Thoracic aorta (tissue), 2 donors: Measurements from ENCODE around the gene HMGCL. TPM values are rescaled to one million over a fixed set of nuclear protein-coding genes. Genes with fewer than 3 reads are reported as not detected.
A peak's percentile ranks its signal among the peaks of the same experiment; 100 is the strongest.

Source experiments
- ATAC-seq: fragments of 150-250 bp; one replicate; pipeline ENCODE4 v1.8.0; 2017; ENCODE audit warnings: low read depth; ENCODE audit not compliant: insufficient number of reproducible peaks, low FRiP score
- DNase-seq: peaks from one replicate; pipeline ENCODE4 v3.0.0-alpha.2; 2020; ENCODE audit warnings: low spot score
- H3K27ac ChIP-seq, 2 donors: fragments of 200-600 bp; sonication (generic); 1 replicate in 1 of 2; 2 replicates in 1 of 2; pipeline ENCODE4 v1.5.1; 2016; ENCODE audit warnings: mild to moderate bottlenecking in 2 of 2, moderate library complexity in 2 of 2
- H3K27me3 ChIP-seq: fragments of 200-600 bp; sonication (generic); replicated peaks from 2 replicates; pipeline ENCODE4 v1.6.0; 2016; ENCODE audit warnings: mild to moderate bottlenecking; ENCODE audit not compliant: insufficient read depth
- H3K36me3 ChIP-seq: fragments of 200-600 bp; sonication (generic); one replicate; pipeline ENCODE4 v1.5.1; 2016
- H3K4me1 ChIP-seq, 2 donors: fragments of 200-600 bp; sonication (generic); 1 replicate in 1 of 2; 2 replicates in 1 of 2; pipeline versions ENCODE4 v1.5.1 to v1.6.0; 2016; ENCODE audit warnings: low read depth in 2 of 2, mild to moderate bottlenecking in 1 of 2; ENCODE audit not compliant: control insufficient read depth in 1 of 2
- H3K4me3 ChIP-seq: fragments of 200-600 bp; sonication (generic); 2 replicates; pipeline ENCODE4 v1.5.1; 2016; ENCODE audit warnings: mild to moderate bottlenecking
- H3K9me3 ChIP-seq: fragments of 200-600 bp; sonication (generic); 2 replicates; pipeline ENCODE4 v1.5.1; 2016
- total RNA-seq, 2 donors: library from RNA; depleted of rRNA; stranded (reverse); fragments of >200 nt; gene quantifications; one replicate each; pipeline versions ENCODE4 v1.1.0 to v1.2.3, GENCODE V29; 2016
- TF ChIP-seq, protein P1 (sequence below): fragments of 200-600 bp; sonication (generic); IDR thresholded peaks from one replicate; pipeline ENCODE4 v1.5.1; 2019; ENCODE audit warnings: antibody characterized with exemption

The HMGCL gene
- 10 to 100 TPM; 27.6 to 31.7 TPM for total RNA-seq

DNA sequence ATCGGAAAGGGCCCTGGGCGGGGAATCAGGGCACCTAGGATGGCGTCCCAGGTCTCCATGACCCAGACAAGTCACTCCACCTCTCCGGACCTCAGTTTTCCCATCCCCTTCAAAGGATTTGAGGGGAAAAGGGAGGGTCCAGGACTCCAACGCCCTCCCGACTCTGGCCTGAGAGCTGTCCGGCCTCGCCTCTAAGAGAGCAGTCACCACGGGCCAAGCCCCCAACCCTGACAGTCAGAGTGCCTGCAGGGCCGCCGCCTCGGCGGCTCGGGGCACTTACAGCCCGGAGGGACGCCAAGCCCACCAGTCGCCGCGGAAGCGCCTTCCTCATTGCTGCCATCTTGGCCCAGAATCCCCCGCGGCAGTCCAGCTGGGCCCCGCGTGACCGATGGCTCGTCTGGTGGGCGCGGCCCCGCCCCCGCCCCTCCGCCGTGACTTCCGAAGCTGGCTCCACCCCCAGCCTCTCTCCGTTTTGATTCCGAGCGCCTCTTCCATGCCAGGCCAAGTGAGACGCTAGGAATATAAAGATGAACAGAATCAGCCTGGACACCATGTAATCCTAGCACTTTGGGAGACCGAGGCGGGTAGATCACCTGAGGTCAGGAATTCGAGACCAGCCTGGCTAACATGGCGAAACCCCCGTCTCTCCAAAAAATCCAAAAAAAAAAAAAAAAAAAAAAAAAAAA, at the start of gene HMGCL:
Gene HMGCL (minus strand): TSS at position 354 of the 686 bp plus-strand sequence. CDS start 14 bp downstream, at position 340.
- peak within 1 kb of the TSS; percentile 90 to 93 for H3K27ac ChIP-seq
- DNase-seq (peak; percentile 70), ATAC-seq (peak; percentile 88)
- TF ChIP-seq, protein P1, sequence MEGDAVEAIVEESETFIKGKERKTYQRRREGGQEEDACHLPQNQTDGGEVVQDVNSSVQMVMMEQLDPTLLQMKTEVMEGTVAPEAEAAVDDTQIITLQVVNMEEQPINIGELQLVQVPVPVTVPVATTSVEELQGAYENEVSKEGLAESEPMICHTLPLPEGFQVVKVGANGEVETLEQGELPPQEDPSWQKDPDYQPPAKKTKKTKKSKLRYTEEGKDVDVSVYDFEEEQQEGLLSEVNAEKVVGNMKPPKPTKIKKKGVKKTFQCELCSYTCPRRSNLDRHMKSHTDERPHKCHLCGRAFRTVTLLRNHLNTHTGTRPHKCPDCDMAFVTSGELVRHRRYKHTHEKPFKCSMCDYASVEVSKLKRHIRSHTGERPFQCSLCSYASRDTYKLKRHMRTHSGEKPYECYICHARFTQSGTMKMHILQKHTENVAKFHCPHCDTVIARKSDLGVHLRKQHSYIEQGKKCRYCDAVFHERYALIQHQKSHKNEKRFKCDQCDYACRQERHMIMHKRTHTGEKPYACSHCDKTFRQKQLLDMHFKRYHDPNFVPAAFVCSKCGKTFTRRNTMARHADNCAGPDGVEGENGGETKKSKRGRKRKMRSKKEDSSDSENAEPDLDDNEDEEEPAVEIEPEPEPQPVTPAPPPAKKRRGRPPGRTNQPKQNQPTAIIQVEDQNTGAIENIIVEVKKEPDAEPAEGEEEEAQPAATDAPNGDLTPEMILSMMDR, result no peak
- H3K4me1 ChIP-seq, result peaks cover 6 to 14% of the 10 kb centered on the region in 2 donors
- no peaks in the 10 kb centered on the region for H3K27me3 ChIP-seq
- no peaks in the 10 kb centered on the region for H3K36me3 ChIP-seq
- peak within 1 kb of the TSS; percentile 95 for H3K4me3 ChIP-seq
- no peaks in the 10 kb centered on the region for H3K9me3 ChIP-seq

DNA sequence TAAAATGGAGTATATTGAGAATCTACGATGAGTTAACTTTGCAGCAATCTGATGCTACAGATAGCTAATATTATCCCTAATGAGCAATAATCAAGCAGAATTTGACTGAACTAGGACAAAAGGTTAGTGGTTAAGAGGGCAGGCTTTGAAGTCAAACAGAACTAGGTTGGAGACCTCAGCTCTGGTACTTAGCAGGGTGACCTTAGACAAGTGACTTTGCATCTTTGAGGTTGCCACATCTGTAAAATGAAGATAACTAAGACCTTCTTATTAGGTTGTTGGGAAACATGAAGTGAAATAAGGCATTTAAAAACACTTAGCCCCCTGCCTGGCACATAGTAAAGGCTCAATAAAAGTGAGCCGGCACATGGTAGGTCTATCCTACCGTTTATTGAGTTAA, 47.2 kb upstream of the HMGCL start:
- Histone ChIP-seq H3K27ac (no peak overlapping the region), H3K9me3 (no peaks in the 10 kb centered on the region), H3K36me3 (no peaks in the 10 kb centered on the region), H3K4me1 (peaks cover 3 to 8% of the 10 kb centered on the region in 2 donors), H3K27me3 (no peaks in the 10 kb centered on the region), H3K4me3 (no peak overlapping the region)
- DNase-seq (no peak), ATAC-seq (no peak)
- TF ChIP-seq, protein P1, result no peak

DNA sequence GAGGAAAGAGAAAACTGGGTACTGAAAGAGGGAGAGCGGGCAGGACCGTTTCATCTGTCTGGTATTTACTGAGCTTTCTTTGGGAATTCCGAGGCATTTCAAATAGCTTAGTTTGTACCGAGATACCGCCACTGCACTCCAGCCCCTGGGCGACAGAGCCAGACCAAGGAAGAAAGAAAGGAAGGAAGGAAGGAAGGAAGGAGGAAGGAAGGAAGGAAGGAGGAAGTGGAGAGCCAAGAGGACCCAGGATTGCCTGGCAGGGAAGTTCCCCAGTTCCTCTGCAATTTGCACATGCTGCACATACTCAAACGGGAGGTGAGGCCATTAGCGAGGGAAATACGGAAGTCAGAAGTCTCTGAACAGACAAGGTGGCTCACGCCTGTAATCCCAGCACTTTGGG, 43.8 kb upstream of the HMGCL start:
- DNase-seq, result no peak
- Histone ChIP-seq H3K9me3 (no peaks in the 10 kb centered on the region), H3K27me3 (no peaks in the 10 kb centered on the region), H3K27ac (peak overlapping the region; percentile 75 to 79), H3K36me3 (no peaks in the 10 kb centered on the region), H3K4me3 (peak overlapping the region; percentile 86), H3K4me1 (peaks cover 12 to 21% of the 10 kb centered on the region in 2 donors)
- TF ChIP-seq, protein P1, result no peak
- ATAC-seq, result no peak

DNA sequence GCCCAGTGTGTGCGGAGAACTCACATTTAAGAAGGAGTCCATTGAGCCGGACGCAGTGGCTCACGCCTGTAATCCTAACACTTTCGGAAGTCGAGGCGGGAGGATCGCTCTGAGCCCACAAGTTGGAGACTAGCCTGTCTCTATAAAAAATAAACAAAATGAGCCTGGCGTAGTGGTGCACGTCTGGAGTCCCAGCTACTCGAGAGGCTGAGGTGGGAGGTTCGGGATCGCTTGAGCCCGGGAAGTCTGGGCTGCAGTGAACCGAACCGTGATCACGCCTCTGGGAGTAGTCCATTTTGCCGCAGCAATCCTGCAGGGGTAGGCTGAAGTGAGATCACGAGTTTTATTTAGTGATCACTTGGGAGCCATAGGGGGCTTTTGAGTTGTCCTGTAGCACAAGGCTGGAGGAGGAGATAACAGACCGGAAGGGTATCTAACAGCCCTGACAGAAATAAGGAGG, 43.4 kb upstream of the HMGCL start:
- ATAC-seq, result no peak
- DNase-seq, result no peak
- Histone ChIP-seq H3K9me3 (no peaks in the 10 kb centered on the region), H3K27me3 (no peaks in the 10 kb centered on the region), H3K36me3 (no peaks in the 10 kb centered on the region), H3K4me1 (peaks cover 12 to 21% of the 10 kb centered on the region in 2 donors), H3K27ac (peak overlapping the region; percentile 75 to 79), H3K4me3 (peak overlapping the region; percentile 86)
- TF ChIP-seq, protein P1, result no peak

DNA sequence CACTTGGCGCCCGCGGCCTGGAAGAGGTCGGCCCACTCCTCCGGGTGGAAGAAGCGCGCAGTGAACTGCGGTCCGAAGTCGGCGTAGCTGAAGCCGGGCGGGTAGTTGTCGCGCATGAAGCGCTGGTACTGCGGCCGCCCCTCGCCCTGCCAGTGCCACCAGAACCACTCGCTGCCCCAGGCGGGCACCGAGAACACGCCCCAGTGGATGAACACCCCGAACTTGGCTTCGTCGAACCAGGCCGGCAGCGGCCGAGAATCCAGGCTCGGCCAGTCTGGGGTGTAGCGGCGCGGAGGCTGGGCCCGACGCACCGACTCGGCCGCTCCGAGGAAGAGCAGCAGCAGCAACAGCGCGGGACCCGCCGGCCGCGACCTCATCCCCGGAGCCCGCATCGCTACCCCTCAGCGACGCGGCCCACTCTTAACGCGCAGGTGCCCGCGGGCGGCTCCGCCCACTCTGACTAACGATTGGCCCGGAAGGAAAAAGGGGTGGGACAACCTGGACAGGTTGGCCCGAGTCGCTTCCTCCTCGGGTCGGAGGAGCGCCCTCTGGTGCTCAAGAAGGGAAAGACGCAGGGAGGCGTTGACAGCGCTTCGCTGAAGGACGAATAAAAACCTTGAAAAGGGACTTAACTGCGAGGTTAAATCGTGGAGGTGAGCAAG, 42.8 kb upstream of the HMGCL start, which contains the start of gene FUCA1:
Gene FUCA1 (minus strand): TSS at position 396 of the 662 bp plus-strand sequence. CDS start 4 bp downstream, at position 392.
- DNase-seq (peak; percentile 65), ATAC-seq (peak; percentile 97)
- H3K36me3 ChIP-seq, result peaks cover 1% of the 10 kb centered on the region
- H3K27ac ChIP-seq, result peak within 1 kb of the TSS; percentile 75 to 79
- no peaks in the 10 kb centered on the region for H3K9me3 ChIP-seq
- H3K27me3 ChIP-seq, result no peaks in the 10 kb centered on the region
- peak within 1 kb of the TSS; percentile 86 for H3K4me3 ChIP-seq
- TF ChIP-seq, protein P1, result peak; percentile 94
- H3K4me1 ChIP-seq, result peaks cover 12 to 21% of the 10 kb centered on the region in 2 donors
